ENCODE data around the gene MAML3.

DNA sequence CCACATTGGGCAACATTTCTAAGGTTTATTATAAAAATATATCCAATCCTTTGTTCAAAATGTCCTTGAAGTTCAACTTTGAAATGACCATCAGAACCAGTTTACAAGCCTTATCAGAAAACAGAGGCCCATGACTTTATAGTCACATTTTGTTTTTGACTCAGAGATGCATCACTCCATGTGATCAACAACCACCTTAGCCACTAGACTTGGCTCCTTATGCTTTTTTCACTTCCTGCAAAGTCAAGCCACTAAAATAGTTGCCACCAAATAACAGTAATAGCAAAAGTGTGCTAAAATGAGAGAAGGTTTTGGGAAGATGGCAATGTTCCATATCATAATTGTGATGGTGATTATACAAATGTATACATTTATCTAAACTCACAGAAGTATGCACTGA is 181.7 kb downstream of the MAML3 start:
- TF ChIP-seq EP300 (IDR thresholded peaks at IDR 0.05) (no peak), POLR2A (IDR thresholded peaks at IDR 0.05) (no peak)
- TF ChIP-seq, protein P1, sequence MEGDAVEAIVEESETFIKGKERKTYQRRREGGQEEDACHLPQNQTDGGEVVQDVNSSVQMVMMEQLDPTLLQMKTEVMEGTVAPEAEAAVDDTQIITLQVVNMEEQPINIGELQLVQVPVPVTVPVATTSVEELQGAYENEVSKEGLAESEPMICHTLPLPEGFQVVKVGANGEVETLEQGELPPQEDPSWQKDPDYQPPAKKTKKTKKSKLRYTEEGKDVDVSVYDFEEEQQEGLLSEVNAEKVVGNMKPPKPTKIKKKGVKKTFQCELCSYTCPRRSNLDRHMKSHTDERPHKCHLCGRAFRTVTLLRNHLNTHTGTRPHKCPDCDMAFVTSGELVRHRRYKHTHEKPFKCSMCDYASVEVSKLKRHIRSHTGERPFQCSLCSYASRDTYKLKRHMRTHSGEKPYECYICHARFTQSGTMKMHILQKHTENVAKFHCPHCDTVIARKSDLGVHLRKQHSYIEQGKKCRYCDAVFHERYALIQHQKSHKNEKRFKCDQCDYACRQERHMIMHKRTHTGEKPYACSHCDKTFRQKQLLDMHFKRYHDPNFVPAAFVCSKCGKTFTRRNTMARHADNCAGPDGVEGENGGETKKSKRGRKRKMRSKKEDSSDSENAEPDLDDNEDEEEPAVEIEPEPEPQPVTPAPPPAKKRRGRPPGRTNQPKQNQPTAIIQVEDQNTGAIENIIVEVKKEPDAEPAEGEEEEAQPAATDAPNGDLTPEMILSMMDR (IDR thresholded peaks at IDR 0.05) = no peak
